ENCODE results near the gene L3MBTL1.

L3MBTL1 gene

DNA sequence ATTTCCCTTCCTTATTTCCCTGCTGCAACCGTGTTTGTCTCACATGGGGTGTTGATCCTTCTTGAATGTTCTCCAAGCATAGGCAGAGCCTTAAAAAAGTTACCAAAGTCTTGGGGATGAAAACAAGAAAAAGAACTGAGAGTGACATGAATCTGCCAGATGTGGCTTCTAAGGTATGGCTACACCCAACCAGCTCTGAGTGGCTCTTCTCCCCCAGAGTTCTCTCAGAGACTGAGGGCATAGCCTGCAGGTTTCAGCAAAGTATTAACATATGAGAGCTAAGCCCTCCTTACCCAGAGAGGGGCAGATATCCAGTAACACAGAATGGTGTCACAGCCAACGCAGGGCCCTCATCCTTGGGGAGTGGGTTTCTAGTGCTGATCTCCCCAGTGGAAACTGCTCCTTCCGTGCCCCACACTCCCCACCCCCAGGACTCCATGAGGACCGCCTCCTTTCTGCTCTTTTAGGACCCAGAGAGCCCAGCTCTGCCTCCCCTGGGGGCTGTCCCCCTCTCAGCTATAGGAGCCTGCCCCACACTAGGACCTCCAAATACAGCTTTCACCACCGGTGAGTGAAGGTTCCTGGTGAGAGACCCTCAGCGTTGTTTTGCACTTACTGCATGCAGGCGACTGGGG is 28.0 kb downstream of the L3MBTL1 start:
- no peak for DNase-seq (ENCODE audit: low read depth in 2 of 2)

DNA sequence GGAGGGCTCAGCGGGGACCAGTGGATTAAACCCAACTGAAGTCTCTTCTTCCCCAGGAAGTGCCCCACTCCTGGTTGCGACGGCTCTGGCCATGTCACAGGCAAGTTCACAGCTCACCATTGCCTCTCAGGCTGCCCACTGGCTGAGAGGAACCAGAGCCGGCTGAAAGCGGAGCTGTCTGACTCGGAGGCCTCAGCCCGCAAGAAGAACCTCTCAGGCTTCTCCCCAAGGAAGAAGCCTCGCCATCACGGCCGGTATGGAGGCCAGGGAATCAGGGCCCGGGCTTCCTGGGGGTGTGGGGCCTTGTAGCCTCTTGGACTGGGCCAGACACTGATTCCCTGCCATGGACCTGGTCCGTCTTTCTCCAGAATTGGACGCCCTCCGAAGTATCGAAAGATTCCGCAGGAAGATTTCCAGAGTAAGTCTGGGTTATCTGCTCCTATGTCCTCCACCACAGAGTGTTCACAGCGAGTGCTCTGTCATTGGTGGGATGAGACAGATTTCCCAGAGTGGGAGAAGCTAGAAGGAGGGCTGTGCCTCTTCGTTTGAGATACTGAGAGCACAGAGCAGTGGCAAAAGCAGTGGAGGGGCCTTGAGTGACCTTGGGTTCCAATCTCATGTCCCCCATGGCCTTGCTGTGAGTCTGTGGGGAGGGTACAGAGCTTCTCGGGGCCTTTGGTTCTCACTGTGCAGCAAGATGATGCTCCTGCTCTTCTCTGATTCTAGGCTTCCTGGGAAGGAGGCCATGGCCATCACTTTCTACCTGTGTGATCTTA is 28.7 kb downstream of the L3MBTL1 start:
- DNase-seq (ENCODE audit: low read depth in 2 of 2), result no peak

DNA sequence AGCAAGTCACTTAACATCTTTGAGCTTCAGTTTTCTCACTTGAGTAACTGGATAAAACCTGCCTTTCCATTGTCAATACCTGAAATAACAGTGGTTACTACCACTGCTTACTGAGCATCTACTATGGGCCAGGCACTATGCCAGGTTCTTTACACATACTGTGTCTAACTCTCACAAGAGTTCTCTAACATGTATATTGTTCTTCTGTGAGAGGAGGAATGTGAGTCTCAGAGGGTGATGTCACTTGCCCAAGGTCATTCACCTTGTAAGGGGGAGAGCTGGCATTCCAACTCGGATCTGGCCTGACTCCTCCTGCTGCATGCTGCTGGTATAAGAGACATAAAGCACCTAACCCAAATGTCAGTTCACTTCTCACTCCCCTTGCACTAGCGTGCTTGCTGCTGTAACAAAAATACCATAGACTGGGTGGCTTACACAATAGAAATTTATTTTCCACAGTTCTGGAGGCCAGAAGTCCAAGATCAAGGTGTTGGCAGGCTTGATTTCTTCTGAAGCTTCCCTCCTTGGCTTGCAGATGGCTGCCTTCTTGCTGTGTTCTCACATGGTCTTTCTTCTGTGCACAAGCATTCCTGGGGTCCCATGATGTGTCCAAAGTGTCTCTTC is 29.4 kb downstream of the L3MBTL1 start:
- DNase-seq (ENCODE audit: low read depth in 2 of 2), result no peak

DNA sequence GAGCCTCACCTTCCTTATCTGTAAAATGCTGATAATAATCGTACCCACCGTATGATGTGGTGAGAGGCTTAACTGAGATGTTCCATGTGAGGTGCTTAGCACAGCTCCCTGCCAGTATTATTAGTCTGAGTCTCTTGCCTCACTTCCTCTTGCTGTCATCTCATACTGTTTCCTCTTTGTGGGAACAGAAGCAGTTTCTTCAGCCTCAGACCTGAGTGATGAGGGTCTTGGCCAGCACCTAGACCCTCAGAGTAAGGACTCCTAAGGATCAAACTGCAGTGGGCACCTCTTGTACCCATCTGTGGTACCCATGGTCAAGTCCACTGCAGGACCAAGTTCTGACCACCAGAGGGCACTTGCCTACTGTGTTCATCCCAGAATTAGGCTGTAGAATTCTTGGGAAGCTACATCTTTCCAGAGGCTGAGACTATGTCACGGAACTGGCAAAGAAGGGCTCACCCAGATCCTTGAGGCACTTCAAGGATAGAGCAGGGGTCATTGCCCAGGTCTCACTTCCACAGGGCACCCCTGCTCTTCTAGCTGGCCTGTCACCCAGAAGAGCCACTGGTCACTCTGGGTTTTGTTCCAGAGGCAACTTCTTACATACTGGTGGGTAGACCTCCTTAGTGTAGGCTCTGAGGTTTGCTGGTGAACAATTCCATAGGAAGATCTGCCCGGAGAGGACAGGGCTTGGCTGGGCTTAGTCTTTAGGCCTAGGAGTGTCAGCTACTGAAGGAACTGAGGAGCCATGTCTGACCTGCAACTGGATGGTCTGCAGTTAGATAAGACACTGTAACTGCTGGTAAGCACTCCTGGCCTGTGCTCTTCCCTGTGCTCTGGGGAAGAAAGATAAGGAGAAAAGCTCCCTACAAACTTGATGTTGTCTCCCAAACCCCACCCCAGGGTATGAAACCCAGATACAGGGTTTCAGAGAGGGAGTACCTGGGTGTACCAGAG is 30.7 kb downstream of the L3MBTL1 start:
- peak in 1 of 2 donors; percentile 32 for DNase-seq (ENCODE audit: low read depth in 2 of 2)

DNA sequence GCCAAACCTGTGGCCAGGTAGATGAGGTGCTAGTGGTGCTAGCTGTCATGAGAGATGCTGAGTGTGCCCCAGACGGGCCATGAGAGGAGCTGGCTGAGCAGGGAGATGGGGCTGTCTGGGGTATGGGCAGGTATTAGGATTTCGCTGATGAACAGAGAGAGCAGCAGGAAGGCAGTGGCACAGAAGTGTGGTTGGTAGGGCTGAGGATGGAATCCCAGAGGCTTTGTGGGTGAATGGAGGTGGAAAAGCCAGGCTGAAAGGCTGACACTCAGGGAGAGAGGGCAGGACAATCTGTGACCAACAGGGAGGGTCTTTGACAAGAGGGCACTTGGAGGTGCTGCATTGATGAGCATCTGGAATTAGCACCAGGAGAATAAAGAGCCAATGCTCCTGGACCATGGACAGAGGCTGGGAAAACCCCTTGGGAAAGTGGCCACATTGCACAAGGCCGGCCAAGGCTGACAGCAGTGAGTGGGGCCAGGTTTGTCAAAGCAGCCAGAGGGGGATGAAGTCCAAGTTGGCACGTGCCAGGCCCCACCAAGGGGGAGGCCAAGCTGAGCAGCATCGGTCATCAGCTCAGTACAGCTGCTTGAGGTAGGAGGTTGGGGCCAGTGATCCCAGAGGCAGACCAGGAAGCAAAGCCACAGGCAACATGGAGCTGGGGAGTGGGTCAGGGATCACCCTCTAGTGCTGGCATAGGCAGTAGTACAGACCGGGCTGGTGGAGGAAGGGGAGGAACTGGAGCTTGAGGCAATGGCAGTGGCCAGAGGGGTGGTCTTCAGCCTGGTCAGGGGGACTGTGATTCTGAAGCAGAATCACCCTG is 31.6 kb downstream of the L3MBTL1 start:
- DNase-seq (ENCODE audit: low read depth in 2 of 2), result no peak

DNA sequence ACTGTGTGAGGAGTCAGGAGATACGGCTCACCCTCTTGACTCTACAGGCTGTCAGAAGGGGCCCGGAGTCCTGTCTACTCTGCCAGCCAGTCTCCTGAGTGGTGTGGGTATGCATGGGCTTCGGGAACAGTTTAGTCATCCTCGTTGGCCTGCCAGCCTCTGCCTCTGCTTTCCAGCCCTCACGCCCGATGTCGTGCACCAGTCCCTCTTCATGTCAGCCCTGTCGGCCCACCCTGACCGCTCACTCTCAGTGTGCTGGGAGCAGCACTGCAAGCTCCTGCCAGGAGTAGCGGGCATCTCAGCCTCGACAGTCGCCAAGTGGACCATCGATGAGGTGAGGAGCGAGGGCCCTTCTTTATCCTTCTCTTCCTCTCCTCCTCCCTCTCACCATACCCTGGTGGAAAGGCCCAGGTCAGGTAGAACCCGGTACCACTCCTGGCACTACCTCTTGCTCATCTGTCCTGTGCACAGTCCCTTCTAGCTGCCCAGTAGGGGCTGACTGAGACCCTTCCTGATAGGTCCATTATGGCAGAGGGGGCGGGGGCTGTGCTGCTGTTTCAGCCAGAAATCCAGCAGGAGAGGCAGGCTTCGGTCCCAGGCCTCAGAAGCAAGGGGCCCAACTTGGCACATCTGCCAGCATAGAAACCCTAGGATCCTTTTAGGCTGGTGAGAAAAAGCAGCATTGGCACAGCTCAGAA is 32.6 kb downstream of the L3MBTL1 start:
- no peak for DNase-seq (ENCODE audit: low read depth in 2 of 2)

DNA sequence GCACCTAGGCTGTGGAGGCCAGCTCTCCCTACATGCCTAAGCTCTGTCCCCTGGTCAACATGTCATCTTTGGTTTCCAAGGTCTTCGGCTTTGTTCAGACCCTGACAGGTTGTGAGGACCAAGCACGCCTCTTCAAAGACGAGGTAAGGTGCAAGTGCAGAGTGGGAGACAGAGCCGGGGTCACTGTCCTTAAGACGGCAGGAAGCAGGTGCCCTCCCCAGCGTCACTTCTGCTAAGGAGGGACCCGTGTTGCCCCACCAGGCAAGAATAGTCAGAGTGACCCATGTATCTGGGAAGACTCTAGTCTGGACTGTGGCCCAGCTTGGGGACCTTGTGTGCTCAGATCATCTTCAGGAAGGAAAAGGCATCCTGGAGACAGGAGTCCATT is 33.2 kb downstream of the L3MBTL1 start:
- DNase-seq (ENCODE audit: low read depth in 2 of 2), result no peak

DNA sequence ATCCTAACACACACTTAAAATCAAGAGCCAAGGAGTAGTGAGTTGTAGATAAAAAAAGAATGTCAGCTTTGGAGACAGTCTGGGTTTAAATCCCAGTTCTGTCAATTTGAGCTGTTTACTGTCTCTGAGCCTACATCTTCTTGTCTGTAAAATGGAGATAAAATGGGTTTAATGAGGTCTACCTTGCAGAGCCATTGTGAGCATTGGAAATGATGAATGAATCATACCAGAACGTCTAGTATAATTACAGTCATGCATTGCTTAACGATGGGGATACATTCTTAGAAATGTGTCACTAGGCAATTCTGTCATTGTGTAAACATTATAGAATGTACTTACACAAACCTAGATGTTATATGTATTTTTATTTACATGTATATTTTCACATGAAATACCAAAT is 33.7 kb downstream of the L3MBTL1 start:
- no peak for DNase-seq (ENCODE audit: low read depth in 2 of 2)

DNA sequence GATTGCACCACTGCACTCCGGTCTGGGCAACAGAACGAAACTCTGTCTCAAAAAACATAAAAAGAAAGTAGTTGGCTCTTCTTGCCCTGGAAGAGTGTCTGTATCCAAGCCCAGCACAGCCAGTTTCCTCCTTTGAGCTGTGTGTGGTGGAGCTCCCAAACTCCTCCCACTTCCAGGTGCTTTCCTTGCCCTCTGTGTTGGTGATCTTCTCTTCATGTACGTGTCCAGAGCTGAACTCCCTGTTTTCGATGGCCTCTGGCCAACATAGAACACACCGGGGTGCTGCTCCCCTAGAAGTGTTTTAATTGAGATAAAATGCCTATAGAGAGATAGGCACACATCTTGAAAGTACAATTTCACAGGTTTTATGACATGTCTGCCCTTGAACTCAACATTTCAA is 34.7 kb downstream of the L3MBTL1 start:
- DNase-seq (ENCODE audit: low read depth in 2 of 2), result no peak

DNA sequence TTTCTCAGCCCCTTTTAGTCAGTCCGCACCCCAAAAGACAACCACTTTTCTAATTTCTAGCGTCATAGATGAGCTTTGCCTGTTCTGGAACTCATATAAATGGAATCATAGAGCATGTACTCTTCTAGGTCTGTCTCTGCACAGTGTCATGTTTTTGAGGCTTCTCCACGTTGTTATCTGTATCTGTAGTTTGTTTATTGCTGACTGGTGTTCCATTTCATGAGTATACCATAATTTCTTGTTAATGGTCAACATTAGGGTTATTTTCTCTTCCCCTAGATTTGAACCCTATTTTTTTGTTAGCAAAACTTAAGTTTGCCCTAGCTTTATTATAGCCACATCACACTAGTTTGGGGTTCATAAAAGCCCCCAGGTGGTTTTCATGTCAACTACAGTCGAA is 35.2 kb downstream of the L3MBTL1 start:
- no peak for DNase-seq (ENCODE audit: low read depth in 2 of 2)

DNA sequence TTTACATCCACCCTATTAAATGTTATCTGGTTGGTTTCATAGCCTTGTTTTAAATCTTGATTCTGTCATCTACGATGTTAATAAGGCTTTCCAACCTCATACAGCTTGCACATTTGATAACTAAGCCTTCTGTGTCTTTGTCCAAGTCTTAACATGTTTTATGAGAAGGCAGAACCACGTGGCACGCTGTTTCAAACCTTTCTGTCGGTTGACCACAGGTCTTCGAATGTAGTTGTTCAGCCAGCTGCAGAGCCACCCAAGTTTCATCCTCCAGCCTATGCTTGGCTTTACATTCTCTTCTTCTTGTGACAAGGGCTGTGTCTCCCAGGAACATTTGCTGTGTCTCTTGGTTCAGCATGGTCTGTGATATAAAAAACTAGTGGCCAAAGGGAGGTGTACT is 35.6 kb downstream of the L3MBTL1 start:
- DNase-seq (ENCODE audit: low read depth in 2 of 2), result no peak

DNA sequence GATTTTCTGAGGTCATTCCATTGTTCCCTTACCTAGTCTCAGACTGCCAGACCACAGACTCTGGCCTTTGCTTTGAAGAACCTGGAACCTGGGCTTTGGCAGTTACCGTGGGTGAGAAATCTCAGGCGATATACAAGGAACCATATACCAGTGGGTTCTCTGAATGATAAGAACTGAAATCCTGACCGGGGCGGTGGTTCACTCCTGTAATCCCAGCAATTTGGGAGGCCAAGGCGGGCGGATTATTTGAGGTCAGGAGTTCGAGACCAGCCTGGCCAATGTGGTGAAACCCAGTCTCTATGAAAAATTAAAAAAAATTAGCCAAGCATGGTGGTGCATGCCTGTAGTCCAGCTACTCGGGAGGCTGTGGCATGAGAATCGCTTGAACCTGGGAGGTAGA is 37.0 kb downstream of the L3MBTL1 start:
- no peak for DNase-seq (ENCODE audit: low read depth in 2 of 2)

DNA sequence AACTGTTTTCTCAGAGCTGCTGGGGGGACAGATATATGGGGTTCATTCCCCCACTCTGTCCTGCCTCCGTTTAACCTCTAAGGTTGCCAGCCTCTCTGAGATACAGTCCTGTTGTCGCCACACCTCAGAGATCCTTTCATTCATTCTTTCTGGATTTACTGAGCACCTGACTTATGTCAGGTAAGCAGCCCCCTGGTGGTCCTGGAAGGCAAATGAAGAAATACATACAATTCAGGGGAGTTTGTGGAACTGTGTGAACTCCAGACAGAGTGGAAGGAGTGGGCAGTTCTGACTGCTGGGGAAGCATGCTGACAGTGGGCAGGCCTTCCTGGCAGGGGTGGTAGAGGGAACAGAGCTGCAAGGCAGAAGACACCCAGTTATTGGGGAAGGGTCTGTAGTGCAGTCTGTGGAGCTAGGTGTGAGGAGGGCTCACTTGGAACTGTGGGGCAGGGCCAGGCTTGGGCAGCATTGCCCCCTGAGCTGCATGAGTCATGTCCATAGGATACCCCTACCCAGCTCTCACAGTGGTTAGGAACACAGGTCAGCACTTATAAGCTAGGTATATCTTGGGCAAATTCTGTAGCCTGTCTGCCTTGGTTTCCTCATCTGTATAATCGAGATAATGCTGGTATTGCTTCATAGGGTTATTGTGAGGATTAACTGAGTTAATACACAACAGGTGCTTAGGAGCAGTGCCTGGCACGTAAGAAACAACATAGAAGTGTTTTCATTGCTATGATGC is 38.5 kb downstream of the L3MBTL1 start:
- DNase-seq (ENCODE audit: low read depth in 2 of 2), result no peak

DNA sequence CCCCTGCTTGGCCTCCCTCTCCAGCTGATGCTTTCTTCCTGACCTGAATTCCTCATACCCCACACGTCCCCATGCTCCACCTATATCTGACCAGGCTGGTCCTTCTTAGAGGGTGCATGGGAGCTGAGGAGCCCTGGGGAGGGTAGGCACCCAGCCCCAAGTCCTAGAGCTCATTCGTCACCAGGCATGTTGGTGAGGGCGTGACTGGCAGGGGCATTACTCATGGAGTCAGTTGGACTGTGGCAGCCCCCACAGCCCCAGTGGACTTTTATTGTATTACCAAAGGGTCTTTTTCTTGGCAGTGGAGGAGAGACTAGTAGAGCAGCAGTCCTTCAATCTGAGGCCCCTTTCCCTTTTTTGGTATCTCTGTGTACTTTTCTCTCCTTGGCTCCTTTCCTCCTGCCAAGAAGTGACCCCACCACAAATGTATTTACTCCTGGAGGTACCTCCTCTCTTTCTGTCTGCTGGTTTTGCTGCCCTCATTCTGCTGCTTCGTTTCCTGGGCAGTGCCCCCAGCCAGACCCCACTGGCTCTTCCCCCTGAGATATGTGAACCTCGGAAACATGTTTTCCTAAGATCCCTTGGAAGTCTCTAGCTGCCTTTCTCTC is 40.9 kb downstream of the L3MBTL1 start:
- DNase-seq (ENCODE audit: low read depth in 2 of 2), result no peak

DNA sequence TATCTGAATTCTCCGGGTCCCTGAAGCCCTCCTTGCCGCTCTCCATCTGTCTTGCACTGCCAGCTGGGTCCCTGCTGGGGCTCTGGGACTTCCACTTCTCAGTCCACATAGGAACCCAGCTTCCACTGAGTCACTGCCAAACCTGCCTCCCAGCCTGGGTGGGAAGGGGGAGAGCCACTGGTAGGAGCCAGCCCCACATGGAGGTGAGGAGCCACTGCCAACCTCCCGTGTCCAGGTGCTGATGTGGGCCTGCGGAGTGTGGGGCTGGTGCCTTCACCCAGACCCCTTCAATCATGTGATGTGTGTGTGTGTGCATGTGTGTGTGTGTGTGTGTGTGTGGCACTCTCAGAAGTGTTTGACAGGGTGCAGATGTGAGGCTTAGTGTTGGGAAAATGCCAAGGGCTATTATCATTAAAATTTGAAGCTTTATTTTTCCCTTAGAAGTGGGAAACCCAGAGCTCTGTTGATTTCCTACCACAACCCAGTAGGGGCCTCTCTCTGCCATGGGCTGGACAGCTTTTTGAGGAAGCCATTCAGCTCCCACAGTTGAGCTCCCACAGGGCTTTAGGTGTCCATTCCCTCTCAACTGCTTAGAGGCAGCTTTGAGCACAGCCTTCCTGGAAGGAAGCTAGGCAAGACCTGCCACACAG is 42.0 kb downstream of the L3MBTL1 start:
- no peak for DNase-seq (ENCODE audit: low read depth in 2 of 2)

DNA sequence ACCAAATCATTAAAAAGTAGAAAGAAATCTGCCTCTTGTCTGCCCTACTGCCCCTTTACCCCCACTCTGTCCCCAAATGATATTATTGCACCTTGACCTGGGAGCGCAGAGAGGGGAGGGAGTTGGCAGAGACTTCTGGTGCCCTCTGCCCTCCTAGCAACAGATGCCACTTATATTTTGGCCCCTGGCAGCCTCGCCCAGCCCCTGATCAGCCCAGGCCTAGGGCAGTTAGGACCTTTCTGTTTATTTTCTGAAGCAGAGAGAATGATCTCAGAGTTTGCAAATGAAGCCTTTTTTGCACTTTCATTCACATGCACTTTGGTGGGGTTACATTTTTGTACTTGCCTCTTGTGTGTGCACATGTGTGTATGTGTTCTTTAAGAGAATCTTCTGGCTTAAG is 43.0 kb downstream of the L3MBTL1 start:
- DNase-seq (ENCODE audit: low read depth in 2 of 2), result no peak

DNA sequence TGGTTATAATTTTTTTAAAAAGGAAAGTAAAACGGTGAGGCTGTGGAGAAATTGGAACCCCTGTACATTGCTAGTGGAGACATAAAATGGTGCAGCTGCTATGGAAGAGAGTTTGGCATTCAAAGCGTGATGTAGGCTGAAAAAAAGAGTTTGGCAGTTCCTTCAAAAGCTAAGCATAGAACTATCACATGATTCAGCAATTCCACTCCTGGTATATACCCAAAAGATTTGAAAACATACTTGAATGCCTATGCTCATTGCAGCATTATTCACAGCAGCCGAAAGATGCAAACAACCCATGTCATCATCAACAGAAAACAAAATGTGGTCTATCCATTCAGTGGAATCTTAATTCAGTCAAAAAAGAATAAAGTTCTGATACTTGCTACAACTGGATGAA is 46.9 kb downstream of the L3MBTL1 start:
- DNase-seq (ENCODE audit: low read depth in 2 of 2), result no peak

DNA sequence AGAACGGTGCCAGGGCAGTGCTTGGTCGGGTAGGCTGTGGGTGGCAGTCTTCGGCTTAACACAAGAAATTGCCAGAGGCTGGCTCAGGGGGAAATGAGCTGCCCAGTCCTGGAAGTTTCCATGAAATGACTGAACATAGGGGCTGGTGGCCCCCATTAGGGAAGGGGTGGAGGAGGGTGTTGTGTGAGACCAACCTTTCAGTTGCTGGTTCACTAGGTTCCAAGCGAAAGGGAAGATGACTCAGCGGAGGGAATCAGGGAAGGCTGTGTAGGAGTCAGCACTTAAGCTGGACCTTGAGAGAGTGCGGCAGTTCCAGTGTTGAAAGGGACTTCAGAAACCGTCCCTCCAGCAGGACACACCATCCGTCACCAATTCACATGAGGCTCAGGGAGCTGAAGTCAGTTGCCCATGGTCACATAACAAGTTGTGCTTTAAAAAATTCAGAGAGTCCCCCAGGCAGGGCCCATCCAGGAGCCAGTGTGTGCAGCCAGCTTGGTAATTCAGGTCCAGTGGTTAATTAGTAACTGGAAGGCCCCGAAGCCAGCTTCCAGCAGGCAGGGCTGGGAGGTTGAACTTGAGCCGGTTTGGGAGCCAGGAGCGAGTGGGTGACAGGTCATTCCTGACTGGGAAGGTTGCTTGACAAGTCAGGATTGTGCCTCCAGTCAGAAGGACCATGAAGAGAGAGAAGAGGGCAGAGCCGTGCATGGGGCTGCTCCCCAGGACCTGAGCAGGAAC is 51.1 kb downstream of the L3MBTL1 start, which contains the start of gene SGK2:
Gene SGK2, plus strand, starts transcription at position 616 of the 735 bp plus-strand sequence. CDS start 7,469 bp downstream, outside the sequence.
- DNase-seq (ENCODE audit: low read depth in 2 of 2), result no peak

Data from stimulated activated CD4-positive, alpha-beta T cell treated with anti-CD3 and anti-CD28 coated beads, Interleukin-15, amount 100 ng/mL, for 48 hours (primary cell).